ENCODE data around the gene ZNF213.
A peak's percentile ranks its signal among the peaks of the same experiment; 100 is the strongest.
"Not testable (repeated sequence)": the region's sequence is repeated elsewhere in the genome, so short reads cannot be mapped to it uniquely, and the experiment has no call there.

Gene ZNF213

DNA sequence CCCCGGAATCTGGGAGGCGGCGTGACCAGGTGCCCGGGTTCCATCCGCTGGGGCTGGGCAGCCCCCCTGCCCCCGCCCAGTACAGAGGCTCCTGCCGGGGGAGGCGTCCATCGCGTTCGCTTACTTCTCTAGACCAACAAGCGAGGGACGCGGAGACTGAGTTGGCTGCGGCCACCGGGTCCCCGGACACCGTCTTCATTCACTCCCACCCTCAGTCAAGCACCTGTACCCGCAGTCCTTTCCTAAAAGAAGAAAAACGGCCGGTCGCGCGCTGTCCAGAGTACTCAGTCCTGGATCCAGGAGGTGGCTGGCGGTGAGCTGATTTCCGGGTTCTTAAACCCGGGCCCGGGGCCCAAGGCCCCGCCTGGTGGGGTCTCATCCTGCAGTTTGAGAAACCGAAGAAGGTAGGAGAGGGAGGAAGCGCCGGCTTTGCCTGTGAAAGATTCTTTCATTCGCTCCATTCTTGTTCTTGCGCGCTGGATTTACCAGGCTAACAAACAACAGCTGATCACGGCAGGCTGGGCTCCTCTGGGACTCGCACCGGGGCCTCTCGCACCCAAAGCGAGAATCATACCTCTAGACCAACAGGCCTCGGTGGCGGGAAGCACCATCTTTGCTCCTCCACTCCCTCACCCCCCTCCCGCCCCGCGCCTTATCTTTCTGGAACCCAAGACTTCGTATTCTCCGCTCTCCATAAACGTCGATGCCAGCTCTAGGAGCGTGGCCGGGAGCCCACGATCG is 35.8 kb downstream of the ZNF213 start:
- DNase-seq (ENCODE audit: low spot score) = no peak

DNA sequence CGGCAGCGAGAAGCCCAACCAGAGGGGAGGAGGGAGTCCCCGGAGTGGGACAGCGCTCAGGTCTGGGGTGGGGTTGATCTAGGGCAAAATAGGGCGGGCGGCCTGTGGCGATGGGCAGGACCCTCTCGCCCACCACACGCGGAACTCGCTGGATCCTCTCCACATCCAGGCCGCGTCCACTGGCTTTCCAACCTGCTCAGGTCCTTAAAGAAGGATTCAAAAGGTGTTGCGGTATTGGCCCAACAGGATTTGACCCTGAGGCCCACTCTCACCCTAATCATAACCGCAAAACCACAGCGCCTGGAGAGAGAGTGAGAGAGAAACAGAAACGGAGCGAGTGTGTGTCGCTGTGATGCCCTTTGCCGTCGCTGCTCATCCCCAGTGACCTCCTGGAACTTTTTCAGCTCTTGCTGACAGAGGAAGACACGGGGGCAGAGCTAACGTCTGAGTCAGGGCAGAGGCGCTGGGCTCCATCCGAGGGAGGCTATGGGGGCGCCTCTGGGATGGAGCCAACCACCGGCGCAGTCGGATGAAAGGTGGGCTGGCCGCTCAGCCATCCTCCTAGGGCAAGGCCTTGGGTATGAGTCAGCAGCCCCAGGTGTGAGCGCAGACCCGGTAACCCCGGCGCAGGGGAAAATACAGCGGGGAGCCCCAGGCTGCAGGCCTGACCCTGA is 36.5 kb downstream of the ZNF213 start:
- no peak for DNase-seq (ENCODE audit: low spot score)

DNA sequence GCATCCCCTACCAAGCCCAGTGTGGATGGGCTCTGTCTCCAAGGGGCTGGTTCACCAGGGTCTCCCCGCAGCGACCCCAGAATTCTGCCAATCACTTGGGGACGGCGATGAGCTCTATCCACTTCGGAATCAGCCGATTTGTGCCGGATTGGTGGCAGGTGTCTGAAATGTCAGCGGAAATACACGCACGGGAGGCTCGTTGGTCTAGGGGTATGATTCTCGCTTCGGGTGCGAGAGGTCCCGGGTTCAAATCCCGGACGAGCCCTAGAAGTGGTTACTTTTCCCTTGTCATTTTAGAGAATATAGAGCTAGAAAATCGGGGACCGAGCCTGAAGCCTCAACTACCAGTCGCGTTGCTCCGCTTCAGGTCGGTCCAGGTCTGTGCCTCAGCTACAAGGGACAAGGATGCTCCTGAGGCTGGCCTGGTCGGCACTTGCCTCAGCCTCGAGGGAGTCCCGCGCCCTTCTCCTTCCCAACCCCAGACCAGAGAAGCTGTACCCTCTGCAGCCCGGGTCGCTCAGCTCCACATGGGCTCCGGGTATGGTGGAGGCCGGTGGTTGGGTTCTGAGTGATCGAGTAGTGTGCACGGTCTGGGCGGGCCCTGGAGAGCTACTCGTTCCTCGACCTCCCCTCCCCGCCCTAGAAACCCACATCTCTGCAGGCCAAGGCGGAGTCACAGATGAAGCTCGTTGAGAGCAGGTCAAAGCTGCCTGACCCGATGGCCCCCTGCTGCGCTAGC is 37.2 kb downstream of the ZNF213 start:
- peak; percentile 49 for DNase-seq (ENCODE audit: low spot score)

DNA sequence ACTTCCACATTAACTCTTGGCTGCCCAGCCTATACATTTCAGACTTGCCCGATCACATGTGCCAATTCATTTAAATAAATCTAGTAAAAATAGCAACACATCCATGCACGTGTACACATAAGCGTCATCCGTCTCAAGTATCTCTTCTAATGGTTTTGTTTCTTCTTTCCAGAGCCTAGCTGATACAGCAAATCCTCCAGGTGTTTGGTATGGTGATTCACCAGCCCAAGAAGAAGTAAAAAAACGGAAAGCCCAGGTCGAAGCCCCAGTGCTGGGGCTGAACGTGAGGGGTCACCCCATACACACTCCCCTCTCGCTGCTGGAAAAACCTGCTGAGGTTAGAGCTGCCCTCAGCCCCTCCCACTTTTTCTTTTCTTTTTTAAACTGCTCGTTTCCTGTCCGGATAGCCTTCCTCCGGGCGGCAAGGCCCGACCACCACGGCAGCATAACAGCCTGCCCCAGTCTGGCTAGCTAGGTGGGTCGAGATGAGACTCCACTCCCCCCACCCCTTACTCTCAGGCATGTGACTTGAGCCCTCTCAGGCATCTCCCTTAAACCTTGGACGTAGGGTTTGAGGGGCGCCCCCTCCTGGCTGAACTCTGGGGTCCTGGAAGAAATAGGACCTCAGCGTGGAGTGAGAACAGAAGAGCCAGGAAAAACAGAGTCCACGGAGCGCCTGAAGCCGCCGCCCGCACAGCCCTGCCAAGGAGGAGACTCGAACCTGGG is 39.2 kb downstream of the ZNF213 start:
- peak; percentile 79 for DNase-seq (ENCODE audit: low spot score)

DNA sequence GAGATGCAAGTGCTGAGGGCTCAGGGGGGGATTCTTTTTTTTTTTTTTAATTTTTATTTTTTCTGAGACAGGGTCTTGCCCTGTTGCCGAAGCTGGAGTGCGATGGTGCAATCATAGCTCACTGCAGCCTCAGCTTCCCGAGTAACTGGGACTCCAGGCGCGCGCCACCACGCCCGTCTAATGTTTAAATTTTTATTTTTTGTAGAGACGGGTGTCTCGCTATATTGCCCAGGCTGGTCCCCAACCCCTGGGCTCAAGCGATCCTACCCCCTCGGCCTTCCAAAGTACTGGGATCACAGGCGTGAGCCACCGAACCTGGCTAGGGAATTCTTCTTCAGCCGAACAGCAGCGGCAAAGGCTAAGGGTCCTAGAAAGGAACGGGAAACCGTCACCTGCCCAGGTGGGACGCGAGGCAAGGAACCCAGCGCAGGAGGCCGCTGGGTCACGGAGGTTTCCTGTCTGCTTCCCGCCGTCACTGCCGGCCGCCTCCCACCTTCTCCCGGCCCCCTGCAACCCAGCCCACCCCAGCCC is 39.9 kb downstream of the ZNF213 start:
- no peak for DNase-seq (ENCODE audit: low spot score)

DNA sequence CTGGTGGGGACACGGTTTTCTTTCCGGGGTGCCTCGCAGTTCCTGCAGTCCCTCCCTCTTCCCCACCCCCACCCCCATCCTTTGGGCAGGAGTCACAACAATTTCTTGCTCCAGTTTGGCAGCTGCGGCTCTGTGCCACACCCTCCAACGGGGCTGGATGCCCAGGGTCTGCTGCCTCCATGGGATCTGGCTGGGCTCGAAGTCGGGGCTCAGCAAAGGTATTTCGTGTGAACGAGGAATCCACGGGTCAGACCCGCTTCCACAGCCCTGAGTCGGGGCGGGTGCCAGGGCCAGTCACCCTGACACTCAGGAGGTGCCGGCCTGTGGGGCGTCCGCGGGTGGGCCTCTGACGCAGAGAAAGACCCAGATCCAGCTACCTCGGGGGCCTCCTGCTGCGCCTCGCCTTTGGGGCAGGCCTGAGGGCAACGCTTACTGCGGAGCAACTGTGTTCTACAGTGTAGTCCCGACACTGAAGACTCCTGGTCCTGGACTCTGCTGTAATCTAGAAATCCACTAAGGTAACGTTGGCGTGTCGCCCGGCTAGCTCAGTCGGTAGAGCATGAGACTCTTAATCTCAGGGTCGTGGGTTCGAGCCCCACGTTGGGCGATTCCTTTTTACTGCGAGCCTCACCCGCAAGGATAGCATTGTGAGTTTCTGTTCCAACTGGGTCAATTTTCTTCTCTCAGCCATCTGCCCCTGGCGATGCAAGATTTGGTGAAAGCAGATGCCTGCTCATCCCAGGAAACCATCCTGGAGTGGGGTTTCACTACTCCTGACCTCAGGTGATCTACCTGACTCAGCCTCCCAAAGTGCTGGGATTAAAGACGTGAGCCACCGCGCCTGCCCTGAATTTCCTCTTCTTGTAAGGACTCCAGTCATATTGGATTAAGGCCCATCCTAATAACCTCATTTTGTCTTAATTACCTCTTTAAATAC is 40.6 kb downstream of the ZNF213 start:
- DNase-seq (ENCODE audit: low spot score) = peak; percentile 47

DNA sequence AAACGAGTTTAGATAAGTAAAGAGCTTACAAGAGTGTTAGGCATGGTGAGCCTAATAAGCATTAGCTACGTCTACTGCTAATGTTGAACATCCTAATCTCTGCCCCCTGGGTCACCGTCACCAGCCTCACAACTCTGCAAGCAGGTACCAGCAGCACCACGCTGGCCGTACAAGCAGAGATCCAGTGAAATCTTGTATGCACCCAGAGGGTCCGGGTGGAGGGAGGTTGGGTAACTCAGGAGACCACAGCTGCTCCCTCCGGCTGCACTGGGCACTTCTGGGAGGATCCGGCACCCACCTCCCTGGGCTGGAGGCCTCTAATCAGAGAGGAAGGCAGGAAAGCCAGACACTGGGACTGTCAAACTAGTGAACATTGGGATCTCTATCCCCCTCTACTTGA is 44.8 kb downstream of the ZNF213 start:
- DNase-seq (ENCODE audit: low spot score) = no peak

DNA sequence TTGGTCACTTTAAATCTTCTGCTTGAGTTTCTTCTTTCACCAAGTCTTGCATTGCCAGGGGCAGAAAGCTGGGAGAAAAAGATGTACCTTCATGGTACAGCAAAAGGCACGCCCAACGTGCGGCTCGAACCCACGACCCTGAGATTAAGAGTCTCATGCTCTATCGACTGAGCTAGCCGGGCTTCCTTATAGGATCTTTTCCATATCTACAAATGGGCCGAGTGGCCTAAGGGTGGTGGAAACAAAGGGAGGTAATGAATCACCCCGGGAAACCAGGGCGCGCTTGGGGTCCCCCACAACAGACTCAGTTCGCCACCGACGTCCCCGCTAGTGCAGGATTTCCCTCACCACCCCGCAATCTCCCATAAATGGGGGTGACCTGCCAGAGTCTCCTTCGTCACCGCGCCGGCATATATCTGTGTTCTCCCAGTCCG is 45.6 kb downstream of the ZNF213 start:
- no peak for DNase-seq (ENCODE audit: low spot score)

DNA sequence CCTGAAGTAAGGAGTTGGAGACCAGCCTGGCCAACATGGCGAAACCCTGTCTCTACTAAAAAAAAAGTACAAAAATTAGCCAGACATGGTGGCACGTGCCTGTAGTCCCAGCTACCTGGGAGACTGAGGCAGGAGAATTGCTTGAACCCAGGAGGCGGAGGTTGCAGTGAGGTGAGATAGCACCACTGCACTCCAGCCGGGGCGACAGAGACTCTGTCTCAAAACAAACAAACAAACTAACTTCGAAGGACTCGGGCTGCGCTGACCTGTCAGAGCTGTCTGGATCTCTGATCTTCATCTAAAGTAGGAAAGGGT is 47.4 kb downstream of the ZNF213 start:
- DNase-seq (ENCODE audit: low spot score) = not testable (repeated sequence)

DNA sequence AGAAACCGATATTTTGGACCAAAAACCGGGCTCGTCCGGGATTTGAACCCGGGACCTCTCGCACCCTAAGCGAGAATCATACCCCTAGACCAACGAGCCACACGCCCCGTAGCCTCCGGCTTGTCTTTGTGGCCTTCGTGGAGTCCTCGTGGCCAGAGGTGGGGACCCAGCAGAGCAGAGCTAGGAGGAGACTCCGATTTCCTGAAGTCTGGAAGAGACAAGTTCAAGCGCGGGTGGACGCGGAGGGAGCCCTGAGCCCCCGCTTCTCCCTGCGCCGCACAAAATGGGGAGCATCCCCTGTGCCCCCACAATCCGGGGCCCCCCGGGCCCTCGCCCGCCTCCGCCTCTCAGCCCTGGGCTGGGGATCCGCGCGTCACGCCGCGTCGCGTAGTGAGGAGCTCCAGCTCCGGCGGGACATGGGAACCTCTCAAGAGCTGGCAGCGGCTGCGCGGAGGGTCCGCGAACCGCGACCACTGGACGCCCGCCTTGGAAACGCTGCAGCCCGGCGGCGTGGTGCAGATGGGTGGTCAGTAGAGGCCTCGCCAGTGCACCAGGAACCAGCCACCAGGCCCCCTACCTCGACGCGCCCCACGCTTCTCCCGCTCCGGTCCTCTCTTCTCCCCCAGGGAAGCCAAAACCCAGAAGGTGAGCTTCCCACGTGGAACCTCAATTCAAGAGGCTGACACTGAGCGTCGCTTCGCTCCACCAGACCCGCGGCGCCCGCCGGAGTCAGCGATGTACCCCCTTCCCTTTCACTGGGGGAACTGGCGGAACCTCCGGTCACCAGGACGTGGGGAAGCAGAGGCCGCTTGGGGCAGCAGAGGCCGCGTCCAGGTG is 48.0 kb downstream of the ZNF213 start:
- DNase-seq (ENCODE audit: low spot score) = peak; percentile 62

DNA sequence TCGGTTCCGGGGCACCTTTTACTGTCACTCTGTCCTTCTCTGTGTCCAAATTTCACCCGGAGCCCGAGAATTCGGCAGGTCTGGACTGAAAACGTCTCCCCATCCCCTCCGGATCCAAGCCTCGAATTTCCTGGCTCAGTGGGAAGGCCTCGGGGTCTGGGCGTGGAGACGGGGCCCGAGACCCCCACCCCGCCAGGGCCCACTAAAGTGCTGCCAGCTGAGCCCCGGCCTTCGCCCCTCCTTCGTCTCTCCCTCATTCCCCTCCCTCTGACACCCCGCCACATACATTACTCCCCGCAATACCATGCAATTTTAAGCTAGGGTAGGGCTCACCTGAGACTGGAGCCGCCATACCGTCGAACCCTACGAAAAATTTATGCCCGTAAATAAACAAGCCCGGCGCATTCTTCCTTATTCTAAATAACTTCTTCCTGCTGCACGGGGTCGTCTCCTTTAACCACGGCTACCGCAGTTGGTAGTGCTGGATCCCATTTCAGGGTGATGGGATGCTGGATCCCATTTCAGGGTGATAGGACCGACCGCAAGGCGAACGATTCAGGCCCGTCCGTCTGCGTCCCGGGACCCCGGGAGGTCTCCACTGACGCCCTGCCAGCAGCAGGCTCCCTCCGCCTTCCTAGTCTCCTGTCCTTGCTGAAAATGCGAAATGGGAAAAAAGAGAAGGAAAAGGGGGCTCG is 48.8 kb downstream of the ZNF213 start:
- DNase-seq (ENCODE audit: low spot score) = no peak

DNA sequence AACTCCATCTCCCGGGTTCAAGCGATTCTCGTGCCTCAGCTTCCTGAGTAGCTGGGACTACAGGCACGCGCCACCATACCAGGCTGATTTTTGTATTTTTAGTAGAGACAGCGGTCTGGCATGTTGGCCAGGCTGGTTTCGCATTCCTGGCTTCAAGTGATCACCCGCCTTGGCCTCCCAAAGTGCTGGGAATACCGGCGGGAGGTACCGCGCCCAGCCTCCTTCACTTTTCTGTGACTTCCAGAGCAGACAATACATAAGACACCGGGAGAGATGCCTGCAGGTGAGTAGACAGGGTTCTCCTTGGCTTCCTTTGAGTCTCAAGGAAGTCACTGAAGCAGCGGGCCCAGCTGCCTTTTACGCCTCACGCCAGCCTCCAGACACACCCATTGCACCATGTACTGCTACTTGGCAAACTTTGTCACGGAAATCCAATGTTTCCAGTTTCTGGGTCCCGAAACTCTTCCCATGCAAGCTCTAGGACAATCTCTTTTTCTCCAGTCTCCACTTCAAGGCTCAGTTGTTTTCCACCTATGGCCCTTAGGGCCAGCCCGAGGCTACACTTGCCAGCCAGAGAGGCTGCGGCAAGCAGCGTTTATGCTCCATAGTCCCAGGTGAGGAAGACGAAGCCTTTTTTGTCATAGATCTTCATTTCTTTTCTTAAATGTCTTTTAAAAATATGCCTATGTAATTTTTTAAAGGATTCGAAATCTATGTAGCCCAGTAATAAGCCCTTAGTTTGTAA is 52.3 kb downstream of the ZNF213 start:
- DNase-seq (ENCODE audit: low spot score) = no peak

DNA sequence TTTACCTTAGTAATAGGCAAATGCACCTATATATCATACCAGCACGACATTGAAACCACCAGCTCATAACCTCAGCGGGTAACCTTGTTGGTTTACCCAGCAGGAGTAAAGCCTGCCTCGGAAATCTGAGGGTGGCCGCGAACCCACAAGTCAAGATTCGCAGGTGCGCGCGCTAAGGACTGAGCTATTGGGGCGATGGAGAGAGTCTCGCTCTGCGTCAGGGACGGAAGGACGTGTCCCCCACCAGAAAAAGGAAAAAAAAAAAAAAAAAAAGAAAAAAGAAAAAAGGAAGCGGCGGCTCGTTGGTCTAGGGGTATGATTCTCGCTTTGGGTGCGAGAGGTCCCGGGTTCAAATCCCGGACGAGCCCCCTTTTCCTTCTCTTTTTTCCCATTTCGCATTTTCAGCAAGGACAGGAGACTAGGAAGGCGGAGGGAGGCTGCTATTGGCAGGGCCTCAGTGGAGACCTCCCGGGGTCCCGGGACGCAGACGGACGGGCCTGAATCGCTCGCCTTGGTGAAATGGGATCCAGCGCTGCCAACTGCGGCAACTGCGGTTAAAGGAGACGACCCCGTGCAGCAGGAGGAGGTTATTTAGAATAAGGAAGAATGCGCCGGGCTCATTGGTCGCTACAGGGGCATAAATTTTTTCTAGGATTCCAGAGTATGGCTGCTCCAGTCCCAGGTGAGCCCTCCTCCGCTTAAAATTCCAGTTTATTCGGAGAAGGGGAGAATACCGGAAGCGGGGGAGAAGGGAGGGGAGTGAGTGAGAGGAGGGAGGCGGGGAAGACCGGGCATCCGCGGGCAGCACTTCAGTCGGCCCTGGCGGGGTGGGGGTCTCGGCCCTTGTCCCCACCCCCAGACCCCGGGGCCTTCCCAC is 53.2 kb downstream of the ZNF213 start, which contains the start of gene OR1F1:
Gene OR1F1, plus strand, starts transcription at position 407 of the 877 bp plus-strand sequence.
- peak; percentile 55 for DNase-seq (ENCODE audit: low spot score)

DNA sequence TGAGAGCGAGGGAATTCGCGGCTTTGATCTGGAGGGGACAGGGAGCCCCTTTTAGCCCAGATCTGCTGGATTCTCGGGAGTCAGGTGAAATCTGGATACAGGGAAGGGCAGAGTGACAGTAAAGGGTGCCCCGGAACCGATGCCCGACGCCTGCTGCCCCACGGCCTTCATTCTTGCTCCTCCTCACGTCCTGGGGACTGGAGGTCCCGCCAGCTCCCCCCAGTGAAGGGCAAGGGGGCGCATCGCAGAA is 53.8 kb downstream of the ZNF213 start:
- DNase-seq (ENCODE audit: low spot score) = no peak

DNA sequence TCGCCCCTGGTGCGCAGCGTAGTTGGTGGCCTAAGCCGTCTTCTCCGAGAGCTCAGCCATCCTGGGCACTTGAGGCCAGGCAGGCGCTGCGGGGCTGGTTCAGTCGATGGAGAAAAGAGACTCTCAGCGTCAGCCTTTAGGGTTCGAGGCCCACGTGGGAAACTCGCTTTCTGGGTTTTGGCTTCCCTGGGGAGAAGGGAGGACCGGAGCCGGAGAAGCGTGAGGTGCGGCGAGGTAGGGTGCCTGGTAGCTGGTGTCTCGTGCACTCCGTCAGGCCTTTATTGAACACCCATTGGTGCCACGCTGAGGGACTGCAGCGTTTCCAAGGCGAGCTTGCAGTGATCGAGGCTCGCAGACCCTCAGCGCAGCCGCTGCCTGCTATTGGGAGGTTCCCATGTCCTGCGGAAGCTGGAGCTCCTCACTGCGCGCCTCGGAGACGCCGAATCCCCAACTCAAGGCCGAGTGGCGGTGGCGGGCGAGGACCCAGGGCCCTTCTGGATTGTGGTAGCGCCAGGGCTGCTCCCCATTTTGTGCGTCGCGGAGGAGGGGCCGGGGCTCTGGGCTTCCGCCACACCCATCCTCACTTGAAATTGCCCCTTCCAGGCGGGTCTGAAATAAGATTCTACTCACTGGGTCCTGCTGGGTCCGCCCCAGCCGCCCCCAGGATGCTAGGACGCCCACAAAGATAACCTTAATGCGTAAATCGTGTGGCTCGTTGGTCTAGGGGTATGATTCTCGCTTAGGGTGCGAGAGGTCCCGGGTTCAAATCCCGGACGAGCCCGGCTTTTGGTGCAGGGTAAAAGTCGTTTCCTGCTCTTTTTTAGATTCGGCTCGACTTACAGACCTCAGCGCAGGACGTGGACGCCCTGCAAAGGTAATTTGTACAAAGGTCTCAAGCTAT is 54.3 kb downstream of the ZNF213 start:
- peak; percentile 39 for DNase-seq (ENCODE audit: low spot score)

DNA sequence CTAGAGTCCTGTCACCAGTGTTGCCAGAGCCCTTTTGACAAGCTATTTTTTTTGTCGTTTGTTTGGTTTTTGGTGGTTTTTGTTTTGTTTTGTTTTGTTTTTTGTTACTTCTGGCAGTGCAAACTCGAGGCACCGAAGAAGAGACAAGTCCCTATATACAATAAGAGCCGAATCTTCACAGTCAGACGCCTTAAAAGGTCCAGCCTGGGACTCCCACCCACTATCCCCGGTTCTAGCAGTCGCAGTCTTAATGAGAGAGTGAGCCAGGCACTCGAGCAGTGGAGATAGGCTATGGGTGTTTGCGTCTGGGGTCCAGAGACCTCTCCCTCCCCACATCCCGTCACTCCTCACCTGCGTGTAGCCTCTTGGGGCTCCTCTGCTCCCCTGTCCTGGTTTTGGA is 55.0 kb downstream of the ZNF213 start:
- DNase-seq (ENCODE audit: low spot score) = no peak

DNA sequence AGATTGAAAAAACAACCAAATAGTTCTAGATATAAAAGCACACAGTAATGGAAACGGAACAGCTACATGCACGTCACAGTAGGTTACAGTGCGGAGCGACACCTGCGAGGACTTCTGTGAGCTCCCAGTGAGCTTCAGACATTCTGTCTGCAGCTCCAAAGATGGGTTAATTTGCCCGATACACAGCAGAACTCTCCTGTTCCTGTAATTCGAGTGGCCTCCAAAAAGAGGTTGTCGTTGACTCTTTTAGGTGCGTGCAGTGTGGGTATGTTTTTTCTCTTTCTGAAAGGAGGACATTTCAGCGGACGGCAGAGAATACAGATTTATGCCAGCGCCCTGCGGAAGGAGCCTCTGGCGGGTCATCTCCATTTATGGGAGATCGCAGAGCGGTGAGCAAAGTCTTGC is 56.1 kb downstream of the ZNF213 start:
- no peak for DNase-seq (ENCODE audit: low spot score)

Measured in HuH-7 (cell line).